ENCODE data around the gene NAALADL2.
"Not testable (repeated sequence)": the region's sequence is repeated elsewhere in the genome, so short reads cannot be mapped to it uniquely, and the experiment has no call there.

NAALADL2 gene

GRCh38 chr3:175310046-175310445 is 450.9 kb downstream of the NAALADL2 start:
- DNase-seq (ENCODE audit: low spot score), result no peak

- DNase-seq (ENCODE audit: low spot score), result no peak
Observed at GRCh38 chr3:175311404-175311803, 452.3 kb downstream of the NAALADL2 start.

- DNase-seq (ENCODE audit: low spot score), result no peak
Observed at GRCh38 chr3:175311946-175312345, 452.8 kb downstream of the NAALADL2 start.

GRCh38 chr3:175312791-175313190 is 453.7 kb downstream of the NAALADL2 start:
- no peak for DNase-seq (ENCODE audit: low spot score)

GRCh38 chr3:175316799-175317198 is 457.7 kb downstream of the NAALADL2 start:
- DNase-seq (ENCODE audit: low spot score), result no peak

- no peak for DNase-seq (ENCODE audit: low spot score)
Observed at GRCh38 chr3:175325440-175325839, 466.3 kb downstream of the NAALADL2 start.

GRCh38 chr3:175326041-175326440 is 466.9 kb downstream of the NAALADL2 start:
- DNase-seq (ENCODE audit: low spot score), result no peak

- no peak for DNase-seq (ENCODE audit: low spot score)
Observed at GRCh38 chr3:175329373-175329772, 470.2 kb downstream of the NAALADL2 start.

- no peak for DNase-seq (ENCODE audit: low spot score)
Observed at GRCh38 chr3:175335229-175335628, 476.1 kb downstream of the NAALADL2 start.

- DNase-seq (ENCODE audit: low spot score), result no peak
Observed at GRCh38 chr3:175336406-175337133, 477.4 kb downstream of the NAALADL2 start.

GRCh38 chr3:175337631-175338030 is 478.5 kb downstream of the NAALADL2 start:
- DNase-seq (ENCODE audit: low spot score), result no peak

- DNase-seq (ENCODE audit: low spot score), result no peak
Observed at GRCh38 chr3:175338775-175339535, 479.8 kb downstream of the NAALADL2 start.

- DNase-seq (ENCODE audit: low spot score), result no peak
Observed at GRCh38 chr3:175340338-175341015, 481.3 kb downstream of the NAALADL2 start.

- no peak for DNase-seq (ENCODE audit: low spot score)
Observed at GRCh38 chr3:175342196-175342595, 483.1 kb downstream of the NAALADL2 start.

- no peak for DNase-seq (ENCODE audit: low spot score)
Observed at GRCh38 chr3:175343946-175344345, 484.8 kb downstream of the NAALADL2 start.

GRCh38 chr3:175346573-175347356 is 487.6 kb downstream of the NAALADL2 start:
- DNase-seq (ENCODE audit: low spot score), result no peak

GRCh38 chr3:175349168-175349567 is 490.0 kb downstream of the NAALADL2 start:
- DNase-seq (ENCODE audit: low spot score), result no peak

GRCh38 chr3:175355801-175356335 is 496.7 kb downstream of the NAALADL2 start:
- DNase-seq (ENCODE audit: low spot score), result no peak

- DNase-seq (ENCODE audit: low spot score), result no peak
Observed at GRCh38 chr3:175356899-175357324, 497.8 kb downstream of the NAALADL2 start.

- no peak for DNase-seq (ENCODE audit: low spot score)
Observed at GRCh38 chr3:175357758-175358157, 498.6 kb downstream of the NAALADL2 start.

GRCh38 chr3:175358935-175359334 is 499.8 kb downstream of the NAALADL2 start:
- no peak for DNase-seq (ENCODE audit: low spot score)

- not testable (repeated sequence) for DNase-seq (ENCODE audit: low spot score)
Observed at GRCh38 chr3:175370426-175370825, 511.3 kb downstream of the NAALADL2 start.
